ENCODE results near the gene USP3. TPM values are rescaled to one million over a fixed set of nuclear protein-coding genes. Genes with fewer than 3 reads are reported as not detected.

USP3 gene
- total RNA-seq, 2 experiments from 2014 or later, result 34.6 to 53.0 TPM

DNA sequence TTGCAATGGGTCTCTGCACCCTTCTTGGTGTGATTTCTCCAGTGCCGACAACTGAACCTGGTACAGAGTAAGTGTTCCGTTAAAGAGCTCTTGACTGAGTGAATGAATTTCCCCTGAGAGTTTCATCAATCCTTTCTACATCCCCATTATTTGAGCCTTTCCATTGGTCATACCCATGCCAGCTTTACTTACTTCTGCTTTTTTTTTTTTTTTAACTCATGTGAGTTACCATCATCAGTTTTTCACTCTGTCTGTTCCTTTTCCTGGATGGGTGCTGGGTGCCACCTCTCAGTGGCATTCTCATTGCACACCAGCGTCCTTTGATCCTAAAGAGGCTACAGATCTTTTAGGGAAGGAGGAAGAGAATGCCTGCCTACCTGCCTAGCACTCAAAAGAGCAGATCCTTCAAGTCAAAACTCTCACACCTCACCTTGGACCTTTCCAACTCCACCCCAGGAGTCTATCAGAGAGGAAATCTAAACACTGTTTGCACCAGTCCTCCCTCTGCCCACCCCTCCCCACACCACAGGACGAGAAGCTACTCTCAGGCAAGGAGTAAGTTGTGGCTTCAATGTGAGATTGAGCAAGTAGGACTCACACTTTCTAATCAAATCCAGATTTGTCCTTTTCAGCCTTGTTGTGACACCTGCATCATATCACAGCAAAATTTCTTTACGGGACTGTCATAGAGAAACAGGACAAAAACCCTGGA is 13.1 kb upstream of the USP3 start:
- peak overlapping the region; percentile 46 for H3K4me2 ChIP-seq (ENCODE audit: low read length)
- H3K9me3 ChIP-seq (ENCODE audit: low read length), result no peaks in the 10 kb centered on the region
- peak; percentile 52 for DNase-seq (ENCODE audit: low spot score)
- peaks cover 58% of the 10 kb centered on the region for H3K4me1 ChIP-seq (ENCODE audit: insufficient read depth, low read length, poor library complexity, severe bottlenecking)
- no TSS peak for BruUV-seq (replicated peaks)
- intact Hi-C loops (cut with micrococcal nuclease; ENCODE audit: unreplicated experiment), result no loop called here
- no peak overlapping the region for H3K27ac ChIP-seq (ENCODE audit: low read depth, low read length, poor library complexity, severe bottlenecking)
- no peak for TF ChIP-seq CTCF (conservative IDR thresholded peaks at IDR 0.05; ENCODE audit: low read length)
- no peak for TF ChIP-seq EZH2phosphoT487 (IDR thresholded peaks at IDR 0.05; ENCODE audit: borderline replicate concordance, low read depth, low read length)
- no peak overlapping the region for H2AFZ ChIP-seq (ENCODE audit: low read length)
- CTCF ChIA-PET (ENCODE audit: unreplicated experiment), result interaction anchor here (1.7 kb wide), 1 partner anchor 16 kb away, joined by 6 read pairs; no protein-coding TSS in a partner anchor
- no peaks in the 10 kb centered on the region for H4K20me1 ChIP-seq (ENCODE audit: insufficient read depth, low read length)
- POLR2A ChIA-PET, result interaction anchor here (0.8 to 1.3 kb wide), 3 partner anchors 9 to 16 kb away, joined by 3 to 5 read pairs (median 3); no protein-coding TSS in a partner anchor
- H3K79me2 ChIP-seq (ENCODE audit: insufficient read depth, low read depth, low read length), result no peaks in the 10 kb centered on the region
- no peaks in the 10 kb centered on the region for H3K9me2 ChIP-seq (ENCODE audit: insufficient read depth, low read length)
- no peak overlapping the region for H3K4me3 ChIP-seq (ENCODE audit: low read depth, low read length, poor library complexity, severe bottlenecking)
- H3K36me3 ChIP-seq (ENCODE audit: insufficient read depth, low read length), result no peaks in the 10 kb centered on the region

DNA sequence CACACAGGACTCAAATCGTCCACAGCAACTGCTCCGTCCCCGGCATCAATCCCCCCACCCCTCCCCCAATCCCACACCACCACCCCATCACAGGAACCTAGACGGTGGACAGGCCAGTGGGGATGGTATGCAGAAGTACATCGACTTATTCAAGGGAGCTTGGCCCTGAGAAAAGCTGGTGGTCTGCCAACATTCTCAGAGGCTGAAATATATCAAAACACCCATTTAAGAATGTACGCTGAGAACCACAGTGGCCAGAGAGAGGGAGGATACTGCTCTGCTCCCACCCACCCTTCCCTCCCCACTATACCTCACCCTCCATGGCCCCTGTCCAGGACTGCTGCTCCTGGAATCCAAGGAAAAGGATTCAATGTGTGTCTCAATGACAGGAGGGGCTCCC is 12.4 kb upstream of the USP3 start:
- Histone ChIP-seq H3K79me2 (ENCODE audit: insufficient read depth, low read depth, low read length) (no peaks in the 10 kb centered on the region), H3K4me2 (ENCODE audit: low read length) (no peak overlapping the region), H3K27ac (ENCODE audit: low read depth, low read length, poor library complexity, severe bottlenecking) (no peak overlapping the region), H3K4me1 (ENCODE audit: insufficient read depth, low read length, poor library complexity, severe bottlenecking) (peaks cover 58% of the 10 kb centered on the region), H2AFZ (ENCODE audit: low read length) (no peak overlapping the region), H3K9me2 (ENCODE audit: insufficient read depth, low read length) (no peaks in the 10 kb centered on the region), H3K9me3 (ENCODE audit: low read length) (no peaks in the 10 kb centered on the region), H3K4me3 (ENCODE audit: low read depth, low read length, poor library complexity, severe bottlenecking) (no peak overlapping the region), H4K20me1 (ENCODE audit: insufficient read depth, low read length) (no peaks in the 10 kb centered on the region), H3K36me3 (ENCODE audit: insufficient read depth, low read length) (no peaks in the 10 kb centered on the region)
- TF ChIP-seq EZH2phosphoT487 (IDR thresholded peaks at IDR 0.05; ENCODE audit: borderline replicate concordance, low read depth, low read length) (no peak), CTCF (conservative IDR thresholded peaks at IDR 0.05; ENCODE audit: low read length) (no peak)
- POLR2A ChIA-PET, result no interaction called here
- intact Hi-C loops (cut with micrococcal nuclease; ENCODE audit: unreplicated experiment), result no loop called here
- CTCF ChIA-PET (ENCODE audit: unreplicated experiment), result no interaction called here
- DNase-seq (ENCODE audit: low spot score), result no peak
- BruUV-seq (replicated peaks), result no TSS peak

- Histone ChIP-seq H3K79me2 (ENCODE audit: insufficient read depth, low read depth, low read length) (no peaks in the 10 kb centered on the region), H3K9me2 (ENCODE audit: insufficient read depth, low read length) (no peaks in the 10 kb centered on the region), H3K36me3 (ENCODE audit: insufficient read depth, low read length) (no peaks in the 10 kb centered on the region), H2AFZ (ENCODE audit: low read length) (no peak overlapping the region), H3K9me3 (ENCODE audit: low read length) (no peaks in the 10 kb centered on the region), H3K27ac (ENCODE audit: low read depth, low read length, poor library complexity, severe bottlenecking) (no peak overlapping the region), H3K4me3 (ENCODE audit: low read depth, low read length, poor library complexity, severe bottlenecking) (no peak overlapping the region), H3K4me1 (ENCODE audit: insufficient read depth, low read length, poor library complexity, severe bottlenecking) (peaks cover 58% of the 10 kb centered on the region), H4K20me1 (ENCODE audit: insufficient read depth, low read length) (no peaks in the 10 kb centered on the region), H3K4me2 (ENCODE audit: low read length) (no peak overlapping the region)
- ChIA-PET CTCF (ENCODE audit: unreplicated experiment) (no interaction called here), POLR2A (interaction anchor here (0.8 kb wide), 1 partner anchor 11 kb away, joined by 6 read pairs; the partner anchor contains the start of gene USP3)
- no peak for TF ChIP-seq EZH2phosphoT487 (IDR thresholded peaks at IDR 0.05; ENCODE audit: borderline replicate concordance, low read depth, low read length)
- no peak for TF ChIP-seq CTCF (conservative IDR thresholded peaks at IDR 0.05; ENCODE audit: low read length)
- DNase-seq (ENCODE audit: low spot score), result no peak
- intact Hi-C loops (cut with micrococcal nuclease; ENCODE audit: unreplicated experiment), result no loop called here
- BruUV-seq (replicated peaks), result no TSS peak
Observed at GRCh38 chr15:63492541-63493077, 11.8 kb upstream of the USP3 start.
